BJ (cell line): ENCODE results near the gene MUTYH. TPM values are rescaled to one million over a fixed set of nuclear protein-coding genes. Genes with fewer than 3 reads are reported as not detected.
"Not testable (repeated sequence)": the region's sequence is repeated elsewhere in the genome, so short reads cannot be mapped to it uniquely, and the experiment has no call there.

Experiments used
- CTCF ChIA-PET: fragments of 350-600 bp; formaldehyde crosslinking; extraction: SDS; loops from one replicate; lab custom pipeline; 2021; ENCODE audit warnings: antibody characterized with exemption, inconsistent platforms; lab: Yijun Ruan, JAX
- POLR2A ChIA-PET: fragments of 300-600 bp; sonication (Branson Sonifier 250); formaldehyde crosslinking; extraction: SDS; loops from one replicate; lab custom pipeline; 2021; ENCODE audit warnings: antibody characterized with exemption; lab: Charles Lee
- DNase-seq: peaks from one replicate; pipeline ENCODE4 v3.0.0-alpha.2; 2011; ENCODE audit warnings: low read depth
- H3K27me3 ChIP-seq: 2 replicates; pipeline ENCODE4 v1.6.0; 2011; ENCODE audit warnings: low read length; ENCODE audit not compliant: control insufficient read depth, insufficient read depth
- H3K36me3 ChIP-seq: 2 replicates; pipeline ENCODE4 v1.5.1; 2011; ENCODE audit warnings: low read length; ENCODE audit not compliant: control insufficient read depth, insufficient read depth
- H3K4me3 ChIP-seq: 2 replicates; pipeline ENCODE4 v1.5.1; 2011; ENCODE audit warnings: low read depth, mild to moderate bottlenecking, control low read depth, low read length
- CTCF ChIP-seq: IDR thresholded peaks from 2 replicates; pipeline ENCODE4 v1.5.1; 2011; ENCODE audit warnings: low read depth, mild to moderate bottlenecking, control low read depth, inconsistent platforms, low read length, moderate library complexity; ENCODE audit not compliant: insufficient read depth
- polyA plus RNA-seq: library from polyadenylated mRNA; depleted of rRNA; stranded (reverse); fragments of >200 nt; gene quantifications from 2 replicates; pipeline ENCODE4 v1.2.3, GENCODE V29; 2011; rRNA removed

Gene MUTYH
- polyA plus RNA-seq, 1 experiment = 11.7 TPM

- no peaks in the 10 kb centered on the region for H3K27me3 ChIP-seq
- no peak overlapping the region for H3K4me3 ChIP-seq
- no peak for TF ChIP-seq CTCF
- POLR2A ChIA-PET = no interaction called here
- no peaks in the 10 kb centered on the region for H3K36me3 ChIP-seq
- CTCF ChIA-PET = interaction anchor here (1.1 to 13.5 kb wide), 4 partner anchors 19 to 285 kb away, joined by 3 to 181 read pairs (median 78); partner anchors contain the start of genes HECTD3 and UROD
- DNase-seq = no peak
Measured at GRCh38 chr1:45297666-45298356, 42.4 kb downstream of the MUTYH start.

DNA sequence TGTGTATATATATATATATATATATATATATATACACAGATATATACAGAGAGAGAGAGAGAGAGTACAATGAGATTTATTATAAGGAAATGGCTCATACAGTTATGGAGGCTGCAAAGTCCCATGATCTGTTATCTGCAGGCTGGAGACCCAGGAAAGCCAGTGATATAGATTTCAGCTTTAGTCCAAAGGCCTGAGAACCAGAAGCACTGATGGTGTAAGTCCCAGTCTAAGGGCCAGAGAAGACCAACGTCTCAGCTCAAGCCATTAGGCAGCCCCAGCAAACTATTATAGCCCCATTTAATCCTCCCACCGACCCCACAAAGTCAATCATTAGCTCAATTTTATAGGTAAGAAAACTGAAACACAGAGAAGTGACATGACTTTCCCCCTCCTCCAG lies 48.5 kb downstream of the MUTYH start:
- TF ChIP-seq CTCF = no peak
- Histone ChIP-seq H3K27me3 (no peaks in the 10 kb centered on the region), H3K4me3 (no peak overlapping the region), H3K36me3 (no peaks in the 10 kb centered on the region)
- ChIA-PET POLR2A (no interaction called here), CTCF (interaction anchor here (0.9 to 13.5 kb wide), 5 partner anchors 10 to 280 kb away, joined by 3 to 181 read pairs (median 7); partner anchors contain the start of gene UROD)
- DNase-seq = no peak

GRCh38 chr1:45291002-45291401 lies 49.2 kb downstream of the MUTYH start:
- DNase-seq, H3K4me3 ChIP-seq, POLR2A ChIA-PET, H3K36me3 ChIP-seq, H3K27me3 ChIP-seq: not testable (repeated sequence)
- CTCF ChIA-PET = interaction anchor here (1.2 to 13.5 kb wide), 2 partner anchors 272 to 279 kb away, joined by 3 to 181 read pairs; partner anchors contain the start of gene UROD

DNA sequence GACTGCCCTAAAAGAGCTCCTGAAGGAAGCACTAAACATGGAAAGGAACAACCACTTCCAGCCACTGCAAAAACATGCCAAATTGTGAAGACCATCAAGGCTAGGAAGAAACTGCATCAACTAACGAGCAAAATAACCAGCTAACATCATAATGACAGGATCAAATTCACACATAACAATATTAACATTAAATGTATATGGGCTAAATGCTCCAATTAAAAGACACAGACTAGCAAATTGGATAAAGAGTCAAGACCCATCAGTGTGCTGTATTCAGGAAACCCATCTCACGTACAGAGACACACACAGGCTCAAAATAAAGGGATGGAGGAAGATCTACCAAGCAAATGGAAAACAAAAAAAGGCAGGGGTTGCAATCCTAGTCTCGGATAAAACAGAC lies 53.7 kb downstream of the MUTYH start:
- H3K36me3 ChIP-seq, POLR2A ChIA-PET, DNase-seq, H3K4me3 ChIP-seq, CTCF ChIA-PET, H3K27me3 ChIP-seq: not testable (repeated sequence)

DNA sequence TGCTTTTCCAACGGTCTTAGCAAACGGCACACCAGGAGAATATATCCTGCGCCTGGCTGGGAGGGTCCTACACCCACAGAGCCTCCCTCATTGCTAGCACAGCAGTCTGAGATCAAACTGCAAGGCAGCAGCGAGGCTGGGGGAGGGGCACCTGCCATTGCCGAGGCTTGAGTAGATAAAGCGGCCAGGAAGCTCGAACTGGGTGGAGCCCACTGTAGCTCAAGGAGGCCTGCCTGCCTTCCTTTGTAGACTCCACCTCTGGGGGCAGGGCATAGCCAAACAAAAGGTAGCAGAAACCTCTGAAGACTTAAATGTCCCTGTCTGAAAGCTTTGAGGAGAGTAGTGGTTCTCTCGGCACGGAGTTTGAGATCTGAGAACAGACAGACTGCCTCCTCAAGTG lies 55.4 kb downstream of the MUTYH start:
- CTCF ChIA-PET = interaction anchor here (0.9 to 1.0 kb wide), 2 partner anchors 15 to 16 kb away, joined by 3 read pairs; no protein-coding TSS in a partner anchor
- DNase-seq, H3K4me3 ChIP-seq, POLR2A ChIA-PET, H3K27me3 ChIP-seq, H3K36me3 ChIP-seq: not testable (repeated sequence)

GRCh38 chr1:45282351-45282750 lies 57.9 kb downstream of the MUTYH start:
- Histone ChIP-seq H3K4me3 (no peak overlapping the region), H3K36me3 (no peaks in the 10 kb centered on the region), H3K27me3 (no peaks in the 10 kb centered on the region)
- DNase-seq = no peak
- POLR2A ChIA-PET = no interaction called here
- CTCF ChIA-PET = interaction anchor here (1.9 kb wide), 1 partner anchor 17 kb away, joined by 10 read pairs; no protein-coding TSS in a partner anchor
- TF ChIP-seq CTCF = no peak

Other genes starting within 250 kb of the MUTYH start
- gene ZSWIM5, start 133.8 kb downstream of the MUTYH start, polyA plus RNA-seq = 0.07 and 0.15 TPM in 2 replicates
- gene HPDL, start 13.5 kb downstream of the MUTYH start, polyA plus RNA-seq = 0.38 and 0.56 TPM in 2 replicates
- gene TOE1, start 270 bp downstream of the MUTYH start, polyA plus RNA-seq = 12.8 and 19.4 TPM in 2 replicates
- gene TESK2, start 150.7 kb upstream of the MUTYH start, polyA plus RNA-seq = 2.4 and 2.5 TPM in 2 replicates
- gene CCDC163, start 159.6 kb upstream of the MUTYH start, polyA plus RNA-seq = 1.4 and 1.6 TPM in 2 replicates
- 4.8 and 6.3 TPM in 2 replicates for gene MMACHC, start 159.9 kb upstream of the MUTYH start, polyA plus RNA-seq
- gene PRDX1, start 181.4 kb upstream of the MUTYH start, polyA plus RNA-seq = 414 and 752 TPM in 2 replicates
- 161 and 188 TPM in 2 replicates for gene AKR1A1, start 210.4 kb upstream of the MUTYH start, polyA plus RNA-seq
- gene NASP, start 243.6 kb upstream of the MUTYH start, polyA plus RNA-seq = 42.0 and 43.9 TPM in 2 replicates